GM21447 (cell line): ENCODE measurements around the gene RNF157.
"Not testable (repeated sequence)": the region's sequence is repeated elsewhere in the genome, so short reads cannot be mapped to it uniquely, and the experiment has no call there.

Source experiments
- ATAC-seq: cut with Tn5 transposase; IDR thresholded peaks from one replicate; pipeline ENCODE4 v1.9.1; 2021; ENCODE audit not compliant: unreplicated experiment

The RNF157 gene

DNA sequence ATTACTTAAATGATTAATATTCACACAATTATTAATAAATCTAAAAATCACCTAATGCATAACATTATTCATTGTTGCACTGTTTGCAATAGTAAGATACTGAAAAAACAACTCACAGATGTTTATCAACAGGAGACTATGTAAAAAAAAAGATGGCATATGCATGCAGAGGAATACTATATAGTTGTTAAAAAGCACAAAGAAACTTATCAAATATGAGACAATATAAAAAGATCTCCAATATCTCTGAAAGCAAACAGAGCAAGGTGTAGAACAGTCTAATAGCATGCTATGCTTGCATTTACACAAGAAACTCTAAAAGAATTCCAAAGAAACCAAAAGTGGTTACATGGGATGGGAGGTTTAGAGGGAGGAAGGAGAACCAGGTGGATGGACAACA is 3.7 kb downstream of the RNF157 start:
- ATAC-seq: no peak

GRCh38 chr17:76235883-76236282 is 4.4 kb downstream of the RNF157 start:
- no peak for ATAC-seq

DNA sequence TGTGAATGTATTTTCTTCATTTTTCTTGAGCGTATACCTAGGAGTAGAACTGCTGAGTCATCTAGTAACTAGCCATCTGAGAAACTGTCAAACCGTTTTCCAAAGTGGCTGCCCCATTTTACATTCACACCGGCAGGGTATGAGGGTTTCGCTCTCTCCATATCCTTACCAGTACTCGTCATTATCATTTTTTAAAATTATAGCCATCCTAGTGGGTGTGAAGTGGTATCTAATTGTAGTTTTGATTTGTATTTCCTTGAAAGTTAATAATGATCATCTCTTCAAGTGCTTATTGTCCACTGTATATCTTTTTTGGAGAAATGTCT is 6.0 kb downstream of the RNF157 start:
- ATAC-seq: no peak

GRCh38 chr17:76233588-76234353 is 6.5 kb downstream of the RNF157 start:
- no peak for ATAC-seq

GRCh38 chr17:76232342-76232741 is 8.0 kb downstream of the RNF157 start:
- no peak for ATAC-seq

DNA sequence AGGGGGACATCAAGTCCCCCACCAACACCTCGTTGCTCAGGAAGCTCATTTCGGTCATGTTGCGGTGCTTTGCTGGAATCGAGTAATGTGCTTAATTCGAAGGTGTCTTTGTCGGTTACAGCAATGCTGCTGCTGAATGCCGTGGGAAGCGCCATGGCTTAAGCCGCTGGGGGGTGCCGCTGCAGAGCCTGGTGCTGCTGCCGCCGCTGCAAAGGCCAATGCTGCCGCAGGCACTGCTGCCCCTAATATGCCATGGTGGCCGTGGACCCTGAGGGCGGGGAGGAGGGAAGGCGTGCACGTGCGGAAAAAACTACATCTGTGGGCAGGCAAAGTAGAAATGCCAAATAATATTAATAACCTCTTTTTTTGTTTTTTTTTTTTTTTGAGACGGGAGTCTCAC is 13.5 kb downstream of the RNF157 start:
- ATAC-seq: not testable (repeated sequence)

DNA sequence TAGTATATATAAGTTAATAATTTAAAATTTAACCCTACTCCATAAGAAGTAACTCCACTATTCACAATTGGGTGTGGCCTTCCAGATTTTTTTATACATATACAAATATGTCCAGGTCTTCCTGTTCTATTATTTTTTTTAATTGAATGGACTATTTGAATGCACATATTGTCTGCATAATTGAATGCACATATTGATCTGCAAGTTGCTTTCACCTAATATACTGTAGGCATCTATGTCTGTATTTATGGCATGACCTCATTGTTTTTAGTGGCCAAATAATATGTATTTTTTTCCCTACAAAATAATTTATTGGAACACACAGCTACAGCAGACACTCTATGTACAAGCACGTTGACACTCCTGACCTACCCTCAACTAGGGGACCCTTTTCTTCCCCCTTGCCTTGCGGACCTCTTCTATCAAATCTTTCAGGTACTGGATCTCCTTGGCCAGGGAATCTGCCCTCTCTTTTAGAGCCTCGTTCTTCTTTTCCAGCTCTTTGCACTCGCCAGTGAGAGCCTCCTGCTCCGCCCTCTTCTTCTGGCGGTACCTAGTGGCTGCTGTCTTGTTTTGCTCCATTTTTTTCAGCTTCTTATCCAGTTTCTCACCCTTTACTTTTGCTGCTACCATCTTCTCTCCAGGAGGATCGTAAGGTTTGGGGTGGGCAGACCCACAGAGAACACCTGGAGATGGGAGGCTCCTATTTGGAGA is 14.8 kb downstream of the RNF157 start:
- ATAC-seq: not testable (repeated sequence)

- no peak for ATAC-seq
Observed at GRCh38 chr17:76223802-76224201, 16.5 kb downstream of the RNF157 start.

- ATAC-seq: no peak
Observed at GRCh38 chr17:76219670-76220383, 20.5 kb downstream of the RNF157 start.

DNA sequence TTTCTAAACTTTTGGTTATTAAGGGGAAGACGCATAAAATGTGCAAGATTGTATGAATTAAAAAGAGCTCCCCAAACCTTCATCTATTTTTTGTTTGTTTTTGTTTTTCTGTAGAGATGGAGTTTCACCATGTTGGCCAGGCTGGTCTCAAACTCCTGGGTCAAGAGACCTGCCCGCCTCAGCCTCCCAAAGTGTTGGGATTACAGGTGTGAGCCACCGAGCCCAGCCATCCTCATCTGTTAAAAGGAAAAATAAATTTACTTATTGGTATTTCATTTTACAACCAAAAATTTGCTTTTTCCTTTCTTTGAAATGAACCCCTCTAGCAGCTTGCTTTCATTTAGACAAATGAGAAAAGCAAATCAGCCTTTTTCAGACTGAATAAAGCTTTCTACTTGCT is 23.2 kb downstream of the RNF157 start:
- no peak for ATAC-seq

DNA sequence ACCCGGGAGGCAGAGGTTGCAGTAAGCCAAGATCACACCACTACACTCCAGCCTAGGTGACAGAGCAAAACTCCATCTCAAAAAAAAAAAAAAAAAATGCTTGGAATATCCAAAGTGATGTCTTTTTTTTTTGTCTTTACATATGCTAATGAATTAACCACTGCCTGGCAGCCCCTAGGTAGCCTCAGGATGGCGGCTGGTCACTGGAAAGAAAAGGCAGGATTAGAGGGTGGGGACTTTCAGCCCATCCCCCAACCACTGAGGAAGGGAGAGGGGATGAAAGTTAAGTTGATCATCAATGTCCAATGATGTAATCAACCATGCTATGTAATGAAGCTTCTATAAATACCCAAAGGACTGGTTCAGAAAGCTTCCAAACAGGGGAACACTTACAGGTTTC is 26.8 kb downstream of the RNF157 start:
- ATAC-seq: no peak

DNA sequence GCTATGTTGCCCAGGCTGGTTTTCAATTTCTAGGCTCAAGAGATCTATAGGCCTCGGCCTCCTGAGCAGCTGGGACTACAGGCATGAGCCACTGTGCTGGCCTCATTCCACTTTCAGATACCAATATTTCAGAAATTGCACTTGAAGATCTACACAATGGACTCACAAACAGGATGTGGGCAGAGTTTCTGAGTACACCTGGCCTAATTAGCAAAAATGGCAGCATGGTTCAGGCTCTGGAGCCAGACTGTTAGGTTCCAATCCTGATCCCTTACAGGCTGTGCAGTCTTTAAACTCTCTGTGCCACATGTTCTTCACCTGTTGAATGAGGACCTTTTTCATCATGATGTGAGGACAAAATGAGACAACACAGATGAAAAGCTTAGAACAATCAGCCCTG is 32.2 kb downstream of the RNF157 start:
- ATAC-seq: no peak

DNA sequence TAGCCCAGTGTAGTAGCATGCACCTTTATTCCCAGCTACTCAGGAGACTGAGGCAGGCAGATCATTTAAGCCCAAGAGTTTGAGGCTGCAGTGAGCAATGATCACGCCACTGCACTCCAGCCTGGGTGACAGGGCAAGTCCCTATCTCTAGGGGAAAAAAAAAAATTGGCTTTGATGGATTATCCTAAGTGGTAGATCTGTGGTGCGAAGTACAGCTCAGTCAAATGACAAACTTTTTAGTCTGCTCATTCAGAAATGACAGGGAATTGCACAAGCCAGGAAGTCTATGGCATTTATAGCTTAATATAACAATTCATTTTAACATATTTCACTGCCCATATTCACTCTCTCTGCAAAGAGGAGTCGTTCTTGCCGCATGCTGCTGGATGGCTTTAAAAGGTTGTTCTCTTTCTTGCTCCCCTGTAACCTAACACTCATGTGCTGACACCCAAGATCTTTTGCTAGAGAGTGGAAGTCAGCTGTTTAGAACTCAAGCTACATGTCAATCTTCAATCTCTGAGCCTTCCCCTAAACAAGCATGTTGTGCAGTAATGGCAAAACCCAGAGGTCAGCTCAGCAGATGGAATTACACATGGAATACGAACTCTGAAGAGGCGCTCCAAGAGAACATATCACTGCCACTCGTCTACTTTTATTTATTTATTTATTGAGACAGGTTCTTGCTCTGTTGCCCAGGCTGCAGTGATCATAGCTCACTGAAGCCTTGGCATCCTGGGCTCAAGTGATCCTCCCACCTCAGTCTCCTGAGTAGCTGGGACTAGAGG is 32.8 kb downstream of the RNF157 start:
- ATAC-seq: no peak

GRCh38 chr17:76205542-76206144 is 34.6 kb downstream of the RNF157 start:
- not testable (repeated sequence) for ATAC-seq

- ATAC-seq: no peak
Observed at GRCh38 chr17:76204277-76204676, 36.0 kb downstream of the RNF157 start.

- ATAC-seq: no peak
Observed at GRCh38 chr17:76200354-76200753, 39.9 kb downstream of the RNF157 start.

GRCh38 chr17:76199469-76199868 is 40.8 kb downstream of the RNF157 start:
- ATAC-seq: no peak

DNA sequence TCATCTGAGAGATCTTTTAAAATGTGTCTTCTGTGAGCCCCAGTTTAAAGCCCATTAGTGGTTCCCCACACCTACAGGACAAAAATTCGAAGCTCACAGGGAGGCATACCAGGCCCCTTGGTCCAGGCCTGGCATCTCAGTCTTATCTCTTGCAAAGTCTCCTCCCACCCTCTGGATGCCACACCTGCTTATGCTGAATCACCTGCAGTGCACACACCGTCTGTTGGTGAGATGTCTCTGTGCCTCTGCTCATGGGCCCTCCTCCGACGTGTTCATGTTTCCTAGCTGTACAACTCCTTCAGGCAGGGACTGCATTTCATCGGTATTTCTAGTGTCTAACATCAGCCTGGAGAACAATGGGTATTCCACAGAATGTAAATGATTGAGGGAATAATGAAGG is 41.6 kb downstream of the RNF157 start:
- ATAC-seq: no peak

- no peak for ATAC-seq
Observed at GRCh38 chr17:76197911-76198310, 42.4 kb downstream of the RNF157 start.

GRCh38 chr17:76196675-76197074 is 43.6 kb downstream of the RNF157 start:
- no peak for ATAC-seq
